DND-41 (cell line): ENCODE measurements around the gene SETD3.

Experiments
- ATAC-seq: fragments of 200-7000 bp; cut with Tn5 transposase; 3 replicates; pipeline ENCODE4 v1.9.1; 2021; ENCODE audit warnings: low read depth; ENCODE audit not compliant: insufficient read depth
- DNase-seq: peaks from one replicate; pipeline ENCODE4 v3.0.0-alpha.2; 2020
- H2AFZ ChIP-seq: 2 replicates; pipeline ENCODE4 v1.6.0; 2012; ENCODE audit warnings: low read depth, low read length
- H3K27ac ChIP-seq: 2 replicates; pipeline ENCODE4 v1.5.1; 2012; ENCODE audit warnings: low read length, inconsistent platforms
- H3K27me3 ChIP-seq: fragments of 200-600 bp; sonication (generic); 2 replicates; pipeline ENCODE4 v1.6.0; 2012; ENCODE audit warnings: low read length, mild to moderate bottlenecking, inconsistent platforms; ENCODE audit not compliant: insufficient read depth, poor library complexity
- H3K36me3 ChIP-seq: 2 replicates; pipeline ENCODE4 v1.5.1; 2012; ENCODE audit warnings: low read length, inconsistent platforms; ENCODE audit not compliant: insufficient read depth
- H3K4me1 ChIP-seq: 2 replicates; pipeline ENCODE4 v1.5.1; 2012; ENCODE audit warnings: mild to moderate bottlenecking, low read length; ENCODE audit not compliant: insufficient read depth
- H3K4me2 ChIP-seq: 2 replicates; pipeline ENCODE4 v1.6.0; 2012; ENCODE audit warnings: mild to moderate bottlenecking, moderate library complexity, low read length, inconsistent platforms; ENCODE audit not compliant: insufficient read depth
- H3K4me3 ChIP-seq, 2 experiments: fragments of 200-600 bp in 1 of 2; shearing (Covaris generic) in 1 of 2; 2 replicates each; pipeline ENCODE4 v1.5.1; 2012 to 2016; ENCODE audit warnings: inconsistent platforms in 2 of 2, low read length in 2 of 2, mild to moderate bottlenecking in 2 of 2, low read depth in 1 of 2, moderate library complexity in 1 of 2
- H3K79me2 ChIP-seq: 2 replicates; pipeline ENCODE4 v1.6.0; 2012; ENCODE audit warnings: low read length, inconsistent platforms; ENCODE audit not compliant: insufficient read depth
- H3K9ac ChIP-seq: 2 replicates; pipeline ENCODE4 v1.6.0; 2012; ENCODE audit warnings: low read depth, mild to moderate bottlenecking, inconsistent platforms, low read length, moderate library complexity
- H3K9me3 ChIP-seq: 2 replicates; pipeline ENCODE4 v1.5.1; 2012; ENCODE audit warnings: low read length, moderate library complexity, mild to moderate bottlenecking, inconsistent platforms; ENCODE audit not compliant: insufficient read depth, severe bottlenecking
- H4K20me1 ChIP-seq: 2 replicates; pipeline ENCODE4 v1.6.0; 2012; ENCODE audit warnings: low read length; ENCODE audit not compliant: insufficient read depth
- CTCF ChIP-seq: IDR thresholded peaks from 2 replicates; pipeline ENCODE4 v1.5.1; 2012; ENCODE audit warnings: borderline replicate concordance, low read length, moderate library complexity, mild to moderate bottlenecking; ENCODE audit not compliant: poor library complexity, severe bottlenecking; ENCODE audit errors: extremely low read depth
- EZH2 ChIP-seq: IDR thresholded peaks from 3 replicates; pipeline ENCODE4 v1.6.1; 2012; ENCODE audit warnings: borderline replicate concordance, low read depth, mild to moderate bottlenecking, moderate library complexity, low read length, inconsistent platforms; ENCODE audit not compliant: severe bottlenecking

SETD3 gene

GRCh38 chr14:99524091-99524661, 43.5 kb upstream of the SETD3 start:
- no peak for DNase-seq

GRCh38 chr14:99523704-99524055, 43.0 kb upstream of the SETD3 start:
- H3K79me2 ChIP-seq, result no peaks in the 10 kb centered on the region
- H3K9me3 ChIP-seq, result no peaks in the 10 kb centered on the region
- H3K9ac ChIP-seq, result no peak overlapping the region
- H3K4me3 ChIP-seq, result no peak overlapping the region
- H3K4me2 ChIP-seq, result no peak overlapping the region
- no peak overlapping the region for H2AFZ ChIP-seq
- no peak overlapping the region for H3K27ac ChIP-seq
- 0 out of 2 replicates have a peak, but pooled peaks cover 3% of the 10 kb centered on the region for H3K36me3 ChIP-seq
- H3K27me3 ChIP-seq, result no peaks in the 10 kb centered on the region
- no peak for ATAC-seq
- no peaks in the 10 kb centered on the region for H3K4me1 ChIP-seq
- DNase-seq, result no peak
- TF ChIP-seq CTCF (no peak), EZH2 (no peak)
- peaks cover 39% of the 10 kb centered on the region for H4K20me1 ChIP-seq

More at GRCh38 chr14:99524091-99524661, 43.5 kb upstream of the SETD3 start:
- no peaks in the 10 kb centered on the region for H3K9me3 ChIP-seq
- H3K36me3 ChIP-seq, result 0 out of 2 replicates have a peak, but pooled peaks cover 3% of the 10 kb centered on the region
- no peaks in the 10 kb centered on the region for H3K27me3 ChIP-seq
- no peaks in the 10 kb centered on the region for H3K79me2 ChIP-seq
- H4K20me1 ChIP-seq, result peaks cover 37% of the 10 kb centered on the region
- H3K4me3 ChIP-seq, result no peak overlapping the region
- ATAC-seq, result no peak
- no peak overlapping the region for H3K4me2 ChIP-seq
- TF ChIP-seq CTCF (no peak), EZH2 (no peak)
- H3K4me1 ChIP-seq, result no peaks in the 10 kb centered on the region
- H2AFZ ChIP-seq, result no peak overlapping the region
- no peak overlapping the region for H3K9ac ChIP-seq
- no peak overlapping the region for H3K27ac ChIP-seq

- no peak for DNase-seq
- Histone ChIP-seq H3K9ac (no peak overlapping the region), H3K9me3 (no peaks in the 10 kb centered on the region), H3K36me3 (0 out of 2 replicates have a peak, but pooled peaks cover 3% of the 10 kb centered on the region), H3K79me2 (no peaks in the 10 kb centered on the region), H2AFZ (no peak overlapping the region), H3K27ac (no peak overlapping the region), H3K27me3 (no peaks in the 10 kb centered on the region), H3K4me1 (no peaks in the 10 kb centered on the region), H4K20me1 (peaks cover 41% of the 10 kb centered on the region), H3K4me2 (no peak overlapping the region), H3K4me3 (no peak overlapping the region)
- TF ChIP-seq CTCF, result no peak
- no peak for TF ChIP-seq EZH2
- ATAC-seq, result no peak
Measured at GRCh38 chr14:99522934-99523703, 42.5 kb upstream of the SETD3 start.
